ENCODE measurements around the gene PTEN.

DNA sequence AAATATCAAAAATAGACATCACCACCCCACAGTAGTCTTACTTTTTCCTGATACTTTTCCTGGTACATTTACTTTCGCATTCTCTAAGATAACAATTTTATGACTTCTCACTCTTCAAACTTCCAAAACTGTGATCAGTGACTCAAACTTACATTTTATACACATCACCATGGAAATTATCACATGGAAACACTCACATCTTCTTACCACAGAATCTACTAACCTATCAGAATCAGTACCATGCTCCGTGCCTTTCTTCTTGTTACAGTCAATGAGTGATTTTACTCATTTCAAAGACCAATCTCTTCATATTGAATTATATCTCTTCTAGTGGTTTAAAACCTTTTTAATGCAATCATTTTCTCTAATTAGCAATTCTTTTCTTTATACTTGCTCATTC, 120.3 kb downstream of the PTEN start:
- TF ChIP-seq, protein P1, sequence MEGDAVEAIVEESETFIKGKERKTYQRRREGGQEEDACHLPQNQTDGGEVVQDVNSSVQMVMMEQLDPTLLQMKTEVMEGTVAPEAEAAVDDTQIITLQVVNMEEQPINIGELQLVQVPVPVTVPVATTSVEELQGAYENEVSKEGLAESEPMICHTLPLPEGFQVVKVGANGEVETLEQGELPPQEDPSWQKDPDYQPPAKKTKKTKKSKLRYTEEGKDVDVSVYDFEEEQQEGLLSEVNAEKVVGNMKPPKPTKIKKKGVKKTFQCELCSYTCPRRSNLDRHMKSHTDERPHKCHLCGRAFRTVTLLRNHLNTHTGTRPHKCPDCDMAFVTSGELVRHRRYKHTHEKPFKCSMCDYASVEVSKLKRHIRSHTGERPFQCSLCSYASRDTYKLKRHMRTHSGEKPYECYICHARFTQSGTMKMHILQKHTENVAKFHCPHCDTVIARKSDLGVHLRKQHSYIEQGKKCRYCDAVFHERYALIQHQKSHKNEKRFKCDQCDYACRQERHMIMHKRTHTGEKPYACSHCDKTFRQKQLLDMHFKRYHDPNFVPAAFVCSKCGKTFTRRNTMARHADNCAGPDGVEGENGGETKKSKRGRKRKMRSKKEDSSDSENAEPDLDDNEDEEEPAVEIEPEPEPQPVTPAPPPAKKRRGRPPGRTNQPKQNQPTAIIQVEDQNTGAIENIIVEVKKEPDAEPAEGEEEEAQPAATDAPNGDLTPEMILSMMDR (conservative IDR thresholded peaks at IDR 0.05; ENCODE audit: low read length), result no peak
- no peak for TF ChIP-seq EZH2phosphoT487 (IDR thresholded peaks at IDR 0.05; ENCODE audit: borderline replicate concordance)
